ENCODE results near the gene C3orf38.

The C3orf38 gene

DNA sequence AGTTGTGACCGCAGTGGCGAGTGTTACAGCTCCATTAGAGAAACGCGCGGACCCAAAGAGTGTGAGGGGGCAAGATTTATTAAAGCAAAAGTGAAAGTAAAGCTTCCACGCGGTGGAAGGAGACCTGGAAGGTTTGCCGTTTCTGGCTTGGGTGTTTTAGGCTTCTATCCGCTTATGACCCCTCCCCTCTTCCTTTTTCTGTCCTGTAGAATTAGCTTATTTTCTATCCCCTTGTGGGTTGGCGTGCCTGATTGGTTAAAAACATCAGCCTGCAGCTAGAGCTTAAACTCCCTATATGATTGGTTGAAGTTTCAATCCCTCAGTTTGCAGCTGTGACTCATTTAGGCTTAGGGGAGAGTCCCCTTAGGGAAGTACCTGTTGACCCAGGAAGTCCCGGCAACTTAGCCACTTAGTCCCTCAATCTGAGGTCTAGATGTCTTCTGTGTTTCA is 39.6 kb downstream of the C3orf38 start:
- Histone ChIP-seq H3K9me3 (ENCODE audit: severe bottlenecking) (no peaks in the 10 kb centered on the region), H3K27me3 (ENCODE audit: insufficient read depth, poor library complexity, severe bottlenecking) (no peaks in the 10 kb centered on the region), H3K4me1 (ENCODE audit: insufficient read depth, poor library complexity, severe bottlenecking) (no peaks in the 10 kb centered on the region), H3K36me3 (ENCODE audit: low read depth) (no peaks in the 10 kb centered on the region), H3K27ac (ENCODE audit: poor library complexity, severe bottlenecking) (no peak overlapping the region), H3K4me3 (ENCODE audit: severe bottlenecking) (no peak overlapping the region)
- no peak for DNase-seq (ENCODE audit: low spot score)
- TF ChIP-seq, protein P1, sequence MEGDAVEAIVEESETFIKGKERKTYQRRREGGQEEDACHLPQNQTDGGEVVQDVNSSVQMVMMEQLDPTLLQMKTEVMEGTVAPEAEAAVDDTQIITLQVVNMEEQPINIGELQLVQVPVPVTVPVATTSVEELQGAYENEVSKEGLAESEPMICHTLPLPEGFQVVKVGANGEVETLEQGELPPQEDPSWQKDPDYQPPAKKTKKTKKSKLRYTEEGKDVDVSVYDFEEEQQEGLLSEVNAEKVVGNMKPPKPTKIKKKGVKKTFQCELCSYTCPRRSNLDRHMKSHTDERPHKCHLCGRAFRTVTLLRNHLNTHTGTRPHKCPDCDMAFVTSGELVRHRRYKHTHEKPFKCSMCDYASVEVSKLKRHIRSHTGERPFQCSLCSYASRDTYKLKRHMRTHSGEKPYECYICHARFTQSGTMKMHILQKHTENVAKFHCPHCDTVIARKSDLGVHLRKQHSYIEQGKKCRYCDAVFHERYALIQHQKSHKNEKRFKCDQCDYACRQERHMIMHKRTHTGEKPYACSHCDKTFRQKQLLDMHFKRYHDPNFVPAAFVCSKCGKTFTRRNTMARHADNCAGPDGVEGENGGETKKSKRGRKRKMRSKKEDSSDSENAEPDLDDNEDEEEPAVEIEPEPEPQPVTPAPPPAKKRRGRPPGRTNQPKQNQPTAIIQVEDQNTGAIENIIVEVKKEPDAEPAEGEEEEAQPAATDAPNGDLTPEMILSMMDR (IDR thresholded peaks at IDR 0.05; ENCODE audit: poor library complexity, severe bottlenecking) = no peak
- no peak for ATAC-seq (ENCODE audit: low read depth)

DNA sequence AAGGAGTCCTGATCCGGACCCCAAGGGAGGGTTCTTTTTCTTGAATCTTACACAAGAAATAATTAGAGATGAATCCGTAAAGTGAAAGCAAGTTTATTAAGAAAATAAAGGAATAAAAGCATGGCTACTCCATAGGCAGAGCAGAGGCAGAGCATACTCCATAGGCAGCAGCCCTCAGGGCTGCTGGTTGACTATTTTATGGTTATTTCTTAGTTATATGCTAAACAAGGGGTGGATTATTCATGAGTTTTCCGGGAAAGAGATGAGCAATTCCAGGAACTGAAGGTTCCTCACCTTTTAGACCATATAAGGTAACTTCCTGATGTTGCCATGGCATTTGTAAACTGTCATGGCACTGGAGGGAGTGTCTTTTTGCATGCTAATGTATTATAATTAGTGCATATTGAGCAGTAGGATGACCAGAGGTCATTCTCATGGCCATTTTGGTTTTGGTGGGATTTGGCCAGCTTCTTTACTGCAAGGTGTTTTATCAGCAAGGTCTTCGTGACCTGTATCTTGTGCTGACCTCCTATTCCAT is 42.2 kb downstream of the C3orf38 start:
- ATAC-seq (ENCODE audit: low read depth) (no peak), DNase-seq (ENCODE audit: low spot score) (no peak)
- H3K9me3 ChIP-seq (ENCODE audit: severe bottlenecking) = no peaks in the 10 kb centered on the region
- no peaks in the 10 kb centered on the region for H3K27me3 ChIP-seq (ENCODE audit: insufficient read depth, poor library complexity, severe bottlenecking)
- no peak overlapping the region for H3K4me3 ChIP-seq (ENCODE audit: severe bottlenecking)
- no peak overlapping the region for H3K27ac ChIP-seq (ENCODE audit: poor library complexity, severe bottlenecking)
- no peaks in the 10 kb centered on the region for H3K36me3 ChIP-seq (ENCODE audit: low read depth)
- H3K4me1 ChIP-seq (ENCODE audit: insufficient read depth, poor library complexity, severe bottlenecking) = no peaks in the 10 kb centered on the region
- TF ChIP-seq, protein P1 (IDR thresholded peaks at IDR 0.05; ENCODE audit: poor library complexity, severe bottlenecking) = no peak

DNA sequence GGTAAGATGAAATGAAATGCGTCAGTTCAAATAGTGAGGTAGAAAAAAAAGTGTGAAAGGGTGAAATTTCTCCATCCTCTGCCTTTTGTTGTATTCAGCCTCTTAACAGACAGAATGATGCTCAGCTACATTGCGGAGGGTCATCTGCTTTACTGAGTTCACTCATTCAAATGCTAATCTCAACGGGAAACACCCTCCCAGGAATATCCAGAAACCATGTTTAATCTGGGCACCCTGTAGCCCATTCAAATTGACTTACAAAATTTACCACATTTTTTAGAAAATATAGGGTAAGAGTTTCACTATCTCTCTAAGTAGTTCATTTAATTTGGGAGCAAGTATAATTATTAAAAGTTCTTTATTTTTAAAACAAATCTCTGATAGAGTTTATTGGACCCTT is 42.9 kb downstream of the C3orf38 start:
- Histone ChIP-seq H3K36me3 (ENCODE audit: low read depth) (no peaks in the 10 kb centered on the region), H3K4me3 (ENCODE audit: severe bottlenecking) (no peak overlapping the region), H3K9me3 (ENCODE audit: severe bottlenecking) (no peaks in the 10 kb centered on the region), H3K27me3 (ENCODE audit: insufficient read depth, poor library complexity, severe bottlenecking) (no peaks in the 10 kb centered on the region), H3K27ac (ENCODE audit: poor library complexity, severe bottlenecking) (no peak overlapping the region), H3K4me1 (ENCODE audit: insufficient read depth, poor library complexity, severe bottlenecking) (no peaks in the 10 kb centered on the region)
- no peak for DNase-seq (ENCODE audit: low spot score)
- no peak for ATAC-seq (ENCODE audit: low read depth)
- TF ChIP-seq, protein P1 (IDR thresholded peaks at IDR 0.05; ENCODE audit: poor library complexity, severe bottlenecking) = no peak

DNA sequence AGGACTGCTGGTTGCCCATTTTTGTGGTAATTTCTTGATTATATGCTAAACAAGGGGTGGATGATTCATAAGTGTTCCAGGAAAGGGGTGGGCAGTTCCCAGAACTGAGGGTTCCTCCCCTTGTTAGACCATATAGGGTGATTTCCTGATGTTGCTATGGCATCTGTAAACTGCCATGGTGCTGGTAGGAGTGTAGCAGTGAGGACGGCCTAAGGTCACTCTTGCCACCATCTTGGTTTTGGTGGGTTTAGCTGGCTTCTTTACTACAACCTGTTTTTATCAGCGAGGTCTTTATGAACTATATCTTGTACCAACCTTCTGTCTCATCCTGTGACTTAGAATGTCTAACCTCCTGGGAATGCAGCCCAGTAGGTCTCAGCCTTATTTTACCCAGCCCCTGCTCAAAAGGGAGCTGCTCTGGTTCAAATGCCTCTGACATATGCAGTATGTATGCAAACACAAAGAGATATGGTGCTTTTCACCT is 46.2 kb downstream of the C3orf38 start:
- TF ChIP-seq, protein P1 (IDR thresholded peaks at IDR 0.05; ENCODE audit: poor library complexity, severe bottlenecking) = no peak
- no peaks in the 10 kb centered on the region for H3K27me3 ChIP-seq (ENCODE audit: insufficient read depth, poor library complexity, severe bottlenecking)
- ATAC-seq (ENCODE audit: low read depth) (no peak), DNase-seq (ENCODE audit: low spot score) (no peak)
- no peaks in the 10 kb centered on the region for H3K9me3 ChIP-seq (ENCODE audit: severe bottlenecking)
- H3K4me1 ChIP-seq (ENCODE audit: insufficient read depth, poor library complexity, severe bottlenecking) = no peaks in the 10 kb centered on the region
- H3K36me3 ChIP-seq (ENCODE audit: low read depth) = no peaks in the 10 kb centered on the region
- no peak overlapping the region for H3K4me3 ChIP-seq (ENCODE audit: severe bottlenecking)
- H3K27ac ChIP-seq (ENCODE audit: poor library complexity, severe bottlenecking) = no peak overlapping the region

DNA sequence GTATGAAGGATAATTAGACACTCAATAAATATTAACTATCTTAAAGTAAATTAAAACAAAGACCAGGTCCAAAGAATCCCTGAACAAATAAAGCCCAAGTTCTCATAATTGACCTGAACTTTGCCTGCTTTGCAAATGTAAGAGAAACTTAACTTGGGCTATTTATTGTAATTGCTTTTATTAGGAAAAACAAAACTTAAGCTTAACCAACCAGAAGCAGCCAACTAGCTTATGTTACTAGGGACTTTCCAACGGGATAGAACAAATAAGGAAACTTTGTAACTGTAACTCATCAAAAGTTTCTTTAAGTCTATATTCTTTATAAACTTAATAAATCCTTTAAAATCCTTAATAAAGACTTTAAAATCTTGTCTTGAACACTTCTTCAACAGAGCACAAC is 48.4 kb downstream of the C3orf38 start:
- DNase-seq (ENCODE audit: low spot score) (no peak), ATAC-seq (ENCODE audit: low read depth) (no peak)
- H3K9me3 ChIP-seq (ENCODE audit: severe bottlenecking) = no peaks in the 10 kb centered on the region
- H3K36me3 ChIP-seq (ENCODE audit: low read depth) = no peaks in the 10 kb centered on the region
- H3K27ac ChIP-seq (ENCODE audit: poor library complexity, severe bottlenecking) = no peak overlapping the region
- TF ChIP-seq, protein P1 (IDR thresholded peaks at IDR 0.05; ENCODE audit: poor library complexity, severe bottlenecking) = no peak
- no peaks in the 10 kb centered on the region for H3K4me1 ChIP-seq (ENCODE audit: insufficient read depth, poor library complexity, severe bottlenecking)
- no peak overlapping the region for H3K4me3 ChIP-seq (ENCODE audit: severe bottlenecking)
- no peaks in the 10 kb centered on the region for H3K27me3 ChIP-seq (ENCODE audit: insufficient read depth, poor library complexity, severe bottlenecking)

Data from RWPE2 (cell line).